Stimulated activated CD4-positive, alpha-beta T cell treated with anti-CD3 and anti-CD28 coated beads, Interleukin-4, amount 100 ng/mL, for 1 hour (primary cell): ENCODE data around the gene URAD.
"Not testable (repeated sequence)": the region's sequence is repeated elsewhere in the genome, so short reads cannot be mapped to it uniquely, and the experiment has no call there.

Source experiments
- DNase-seq: peaks from one replicate; pipeline ENCODE4 v3.0.0-alpha.2; 2020

Gene URAD

DNA sequence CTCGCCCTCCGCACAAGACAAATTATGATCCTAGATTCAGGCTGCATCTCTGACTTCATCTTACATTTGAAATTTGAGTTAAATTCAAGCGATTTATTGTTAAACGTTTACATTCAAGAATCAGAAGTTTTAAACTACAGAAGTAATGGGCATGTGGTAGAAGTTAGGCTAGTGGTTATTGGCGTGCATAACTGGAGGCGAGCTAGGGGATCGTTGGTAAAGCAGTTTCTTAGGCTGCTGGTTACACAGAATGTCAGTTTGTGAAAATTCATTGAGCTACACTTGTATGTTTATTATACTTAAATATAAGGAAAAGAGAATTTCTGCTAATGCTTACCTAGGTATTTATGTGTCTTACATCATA, 18.6 kb downstream of the URAD start:
- DNase-seq = no peak

DNA sequence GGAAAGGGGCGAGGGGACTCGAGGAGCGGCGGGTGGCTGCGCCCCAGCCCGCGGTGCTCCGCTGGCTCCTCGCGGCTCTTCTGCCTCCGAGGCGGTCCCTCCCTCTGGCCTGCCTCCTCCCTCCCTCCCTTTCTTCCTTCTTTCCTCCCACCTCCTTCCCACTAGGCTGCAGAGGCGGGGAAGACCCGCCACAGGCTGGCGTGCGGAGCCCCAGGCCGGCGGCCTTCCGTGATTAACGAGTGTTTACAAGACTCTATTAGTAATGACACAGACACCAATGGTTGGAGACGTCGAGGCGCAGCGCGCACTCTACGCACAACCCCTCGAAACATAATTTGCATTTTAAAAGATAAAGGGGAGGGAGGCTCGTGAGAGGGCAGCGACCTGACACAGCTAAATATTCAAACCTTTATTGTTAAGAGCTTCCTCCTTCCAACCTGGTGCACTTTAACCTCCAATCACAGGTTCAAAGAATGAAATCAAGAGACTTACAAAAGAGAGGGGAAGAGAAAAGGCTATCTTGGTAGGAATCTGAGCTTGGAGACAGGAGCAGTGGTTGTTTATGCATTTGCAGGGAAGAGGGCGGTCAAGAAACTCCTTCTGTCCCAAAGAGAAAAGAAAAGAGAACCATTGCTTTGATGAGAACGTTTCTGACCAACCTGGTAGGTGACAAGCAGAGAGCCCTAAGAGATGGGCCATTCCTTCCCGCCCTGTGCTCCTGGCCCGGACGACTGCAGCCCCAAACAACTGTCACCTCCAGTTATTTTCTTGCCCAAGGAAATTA, 19.2 kb downstream of the URAD start, which contains the start of gene CDX2:
Gene CDX2 (minus strand): TSS at position 234 of the 784 bp plus-strand sequence. CDS start 309 bp downstream, outside the sequence.
- no peak for DNase-seq

DNA sequence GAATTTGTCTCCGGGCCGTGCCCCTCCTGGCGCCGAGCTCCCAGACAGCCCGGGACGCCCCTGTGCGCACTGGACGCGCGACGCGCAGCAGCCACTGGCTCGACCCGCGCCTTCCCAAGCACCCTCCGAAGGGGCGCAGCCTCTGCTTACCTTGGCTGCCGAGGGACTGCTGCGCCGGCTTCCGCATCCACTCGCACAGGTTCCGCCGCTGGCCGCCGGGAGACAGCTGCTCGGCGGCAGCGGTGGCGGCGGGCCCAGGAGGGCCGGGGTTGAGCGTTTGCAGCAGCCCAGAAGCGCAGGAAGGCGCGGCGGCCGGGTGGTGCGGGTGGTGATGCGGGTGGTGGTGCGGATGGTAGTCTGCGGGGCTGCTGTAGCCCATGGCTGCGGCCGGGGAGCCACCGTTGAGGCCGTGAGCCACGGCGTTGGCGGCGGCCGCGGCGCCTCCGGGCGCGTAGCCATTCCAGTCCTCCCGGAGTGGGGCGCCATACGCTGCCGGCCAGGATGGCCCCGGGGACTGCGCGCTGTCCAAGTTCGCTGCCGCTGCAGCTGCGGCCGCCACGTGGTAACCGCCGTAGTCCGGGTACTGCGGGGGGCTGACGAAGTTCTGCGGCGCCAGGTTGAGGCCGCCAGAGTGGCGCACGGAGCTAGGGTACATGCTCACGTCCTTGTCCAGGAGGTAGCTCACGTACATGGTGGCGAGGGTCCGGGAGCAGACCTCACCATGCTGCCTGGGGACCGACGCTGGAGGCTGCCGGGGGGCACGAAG, 20.0 kb downstream of the URAD start:
- no peak for DNase-seq

DNA sequence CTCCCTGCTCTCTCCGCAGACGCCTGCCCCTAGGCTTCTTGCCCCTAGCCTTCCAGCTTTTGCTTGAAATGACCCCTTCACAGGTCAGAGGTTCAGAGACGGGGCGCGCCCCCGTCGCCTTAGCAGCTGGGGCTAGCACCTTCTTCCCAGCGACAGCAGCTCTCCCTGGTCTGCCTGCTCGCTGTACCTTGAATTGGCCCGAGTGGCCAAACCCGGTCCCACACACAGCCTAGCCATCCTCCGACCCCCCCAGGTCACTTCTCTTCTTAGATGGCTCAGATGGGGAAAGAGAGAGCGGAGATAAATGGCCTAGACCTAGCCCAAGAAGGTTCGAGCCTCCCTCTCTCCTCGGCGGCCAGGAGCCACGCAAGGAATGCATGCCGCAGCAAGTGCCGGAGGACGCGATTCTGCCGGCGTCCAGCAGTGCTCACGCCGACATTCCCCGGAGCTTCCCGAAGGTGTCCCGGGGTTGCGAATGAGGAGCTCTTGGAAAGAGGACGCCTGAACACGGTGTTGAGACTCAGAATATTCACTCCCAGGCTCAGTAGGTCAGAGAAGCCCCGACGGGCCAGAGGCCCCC, 20.7 kb downstream of the URAD start:
- DNase-seq = no peak

DNA sequence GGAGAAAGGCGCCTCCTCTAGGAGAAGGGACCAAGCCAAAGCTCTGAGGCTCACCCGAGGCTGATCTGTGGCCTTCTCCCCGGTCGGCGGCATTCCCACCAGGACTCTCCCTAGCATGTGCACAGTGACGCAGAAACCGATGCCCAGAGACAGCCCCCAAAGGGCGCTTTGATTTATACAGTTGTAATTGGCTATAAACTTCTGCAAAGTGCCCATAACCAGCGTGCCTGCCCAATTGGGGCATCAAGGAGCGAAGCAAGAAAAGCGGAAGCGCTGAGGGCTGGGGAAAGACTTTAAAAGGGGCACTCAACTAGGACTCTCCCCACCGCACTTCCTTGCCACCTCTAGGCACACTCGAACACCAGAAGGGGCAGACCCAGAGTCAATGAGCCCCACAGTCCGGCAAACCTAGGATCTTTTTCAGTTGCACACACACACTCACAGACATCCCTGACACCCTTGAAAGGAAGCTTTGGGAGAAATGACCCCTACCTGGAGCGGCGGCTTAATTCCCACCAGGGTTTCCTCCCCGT, 21.2 kb downstream of the URAD start:
- no peak for DNase-seq

DNA sequence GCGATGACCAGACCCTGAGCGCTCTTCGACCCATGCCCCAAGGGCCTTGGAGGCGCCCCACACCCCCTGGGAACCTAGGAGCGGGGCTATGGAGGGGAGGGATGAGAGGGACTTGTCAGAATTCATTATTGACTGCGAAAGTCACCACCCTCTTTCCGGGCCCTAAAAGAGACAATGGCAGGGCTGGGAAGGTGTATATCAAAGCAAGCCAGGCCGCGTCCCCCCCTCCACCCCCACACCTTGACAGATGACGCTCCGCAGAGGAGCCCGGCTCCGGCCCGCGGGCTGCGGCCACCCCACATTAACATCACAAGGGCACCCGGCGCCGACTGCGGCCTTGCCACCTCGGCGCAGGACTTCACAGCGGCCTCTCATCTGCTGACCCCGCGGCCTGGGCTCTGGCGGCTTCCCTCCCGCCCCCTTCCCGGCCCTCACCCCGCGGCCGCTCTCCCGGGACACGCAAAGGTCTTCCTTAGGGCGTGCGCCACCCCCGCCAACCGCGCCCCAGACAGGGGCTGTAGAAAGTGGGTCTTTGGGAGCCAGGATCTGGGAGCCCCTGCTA, 21.8 kb downstream of the URAD start:
- DNase-seq = no peak

DNA sequence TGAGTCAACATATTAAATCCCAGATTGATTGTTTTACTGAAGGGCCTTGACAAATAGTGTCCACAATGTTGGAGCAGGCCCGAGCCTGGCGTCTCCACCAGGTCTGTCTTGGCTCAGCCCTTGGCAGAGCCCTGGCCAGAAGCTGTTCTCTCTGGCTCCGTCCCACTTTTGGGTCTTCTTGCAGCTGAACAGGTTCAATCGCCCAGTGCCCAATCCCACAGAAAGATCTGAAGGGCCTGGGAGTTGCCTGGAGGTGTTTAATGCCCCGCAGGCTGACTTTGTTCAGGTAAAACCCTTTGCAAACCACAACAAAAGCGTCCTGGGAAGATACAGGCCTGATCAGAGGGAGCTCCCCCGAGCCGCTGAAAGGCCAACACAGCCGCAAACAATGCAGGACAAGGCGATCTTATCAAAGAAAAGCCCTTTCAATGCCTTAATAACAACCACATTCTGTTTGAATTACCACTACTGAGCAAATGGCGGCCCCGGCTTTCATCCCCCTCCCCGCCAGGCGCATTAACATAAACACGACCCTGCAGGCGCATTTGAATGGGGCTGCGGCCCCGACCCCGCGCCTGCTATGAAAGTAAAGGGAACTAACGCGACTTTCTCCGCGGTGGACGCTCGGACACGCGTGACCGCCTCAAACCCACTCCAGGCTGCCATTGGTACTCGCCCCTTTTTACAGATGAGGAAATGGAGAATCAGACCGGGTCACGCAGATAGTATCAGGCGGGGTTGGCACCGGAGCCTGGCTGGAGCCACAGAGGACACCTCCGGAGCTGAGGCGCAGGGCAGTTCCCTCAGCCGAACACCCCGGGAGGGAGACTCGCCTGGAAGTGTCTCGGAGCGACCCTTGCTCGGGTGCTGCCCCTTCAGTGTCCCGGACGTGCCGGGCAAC, 22.5 kb downstream of the URAD start:
- no peak for DNase-seq

DNA sequence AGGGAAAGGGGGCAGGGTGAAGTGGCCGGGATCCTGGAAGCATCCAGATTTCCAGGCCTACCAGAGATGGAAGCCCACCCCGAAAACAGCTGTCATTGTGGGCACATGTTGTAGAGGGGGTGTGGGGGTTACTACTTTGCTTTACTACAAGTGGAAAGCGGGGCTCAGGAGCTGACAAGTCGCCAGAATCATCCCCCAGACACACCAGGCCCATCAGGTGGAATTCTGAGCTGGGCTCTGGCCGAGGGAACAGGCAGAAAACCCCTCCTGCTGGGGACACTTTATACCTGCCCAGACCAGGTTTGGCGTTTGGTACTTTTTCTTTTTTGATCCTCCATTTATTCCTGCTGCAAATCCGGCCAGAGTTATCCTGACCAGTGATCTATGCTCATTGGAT, 23.2 kb downstream of the URAD start:
- DNase-seq = no peak

DNA sequence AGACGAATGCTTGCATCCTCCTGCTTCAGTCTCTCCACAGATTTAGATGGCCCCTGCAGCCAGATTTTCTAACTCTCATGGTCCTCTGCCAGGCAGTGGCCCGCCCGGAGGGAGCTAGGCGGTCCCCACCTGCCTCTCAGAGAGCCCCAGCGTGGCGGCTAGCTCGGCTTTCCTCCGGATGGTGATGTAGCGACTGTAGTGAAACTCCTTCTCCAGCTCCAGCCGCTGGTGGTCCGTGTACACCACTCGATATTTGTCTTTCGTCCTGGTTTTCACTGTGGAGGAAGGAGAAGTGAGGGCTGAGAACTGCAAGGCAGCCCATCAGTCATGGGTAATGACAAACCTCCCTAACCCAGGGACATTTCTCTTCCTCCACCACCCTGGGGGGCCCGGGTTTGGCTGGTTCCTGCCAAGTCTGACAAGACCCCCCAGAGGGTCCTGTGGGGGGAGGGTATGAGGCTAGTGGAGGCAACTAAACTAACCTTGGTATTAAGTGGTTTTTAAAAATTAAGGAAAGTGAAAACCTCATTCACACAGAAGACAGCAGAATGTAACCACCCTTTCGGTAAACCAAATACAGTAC, 23.7 kb downstream of the URAD start:
- DNase-seq = no peak

DNA sequence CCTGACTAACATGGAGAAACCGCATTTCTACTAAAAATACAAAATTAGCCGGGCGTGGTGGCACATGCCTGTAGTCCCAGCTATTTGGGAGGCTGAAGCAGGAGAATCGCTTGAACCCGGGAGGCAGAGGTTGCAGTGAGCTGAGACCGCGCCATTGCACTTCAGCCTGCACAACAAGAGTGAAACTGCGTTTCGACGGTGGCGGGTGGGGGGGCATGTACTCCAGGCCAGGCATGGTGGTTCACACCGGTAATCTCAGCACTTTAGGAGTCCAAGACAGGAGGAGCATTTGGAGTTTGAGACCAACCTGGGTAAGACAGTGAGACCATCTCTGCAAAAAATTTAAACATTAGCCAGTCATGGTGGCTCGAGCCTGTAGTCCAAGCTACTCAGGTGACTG, 24.3 kb downstream of the URAD start:
- DNase-seq = not testable (repeated sequence)

DNA sequence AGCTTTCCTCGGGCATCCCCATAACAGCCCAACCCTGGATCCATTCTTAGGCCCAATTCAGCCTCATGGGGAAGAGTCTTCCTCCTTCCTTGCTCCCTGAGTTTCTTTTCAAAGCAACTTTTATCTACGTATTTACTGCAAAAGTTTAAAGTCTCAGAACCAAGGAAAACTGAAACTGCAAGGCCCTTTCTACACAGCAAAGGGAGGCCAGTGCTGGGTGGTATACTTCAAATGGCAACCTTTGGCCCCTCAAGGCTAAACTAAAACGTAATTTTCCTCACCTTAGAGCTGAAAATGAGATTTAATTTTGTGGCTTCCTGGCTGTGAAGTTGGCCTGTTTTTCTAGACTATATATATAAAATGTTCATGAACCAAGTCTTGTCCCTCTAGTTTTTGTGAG, 25.0 kb downstream of the URAD start:
- DNase-seq = no peak

DNA sequence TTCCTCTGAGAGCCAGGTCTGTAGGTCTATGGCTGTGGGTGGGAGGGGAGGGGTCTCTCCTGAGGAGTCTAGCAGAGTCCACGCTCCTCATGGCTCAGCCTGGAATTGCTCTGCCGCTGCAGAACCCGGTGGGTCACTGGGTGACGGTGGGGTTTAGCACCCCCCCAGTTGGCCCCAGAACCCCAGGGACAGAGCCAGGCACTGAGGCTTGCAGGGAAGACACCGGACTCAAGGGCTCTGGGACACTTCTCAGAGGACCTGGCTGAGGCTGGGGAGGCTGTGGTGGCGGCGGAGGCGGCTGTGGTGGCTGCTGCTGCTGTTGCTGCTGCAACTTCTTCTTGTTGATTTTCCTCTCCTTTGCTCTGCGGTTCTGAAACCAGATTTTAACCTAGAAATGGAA, 25.5 kb downstream of the URAD start:
- no peak for DNase-seq

DNA sequence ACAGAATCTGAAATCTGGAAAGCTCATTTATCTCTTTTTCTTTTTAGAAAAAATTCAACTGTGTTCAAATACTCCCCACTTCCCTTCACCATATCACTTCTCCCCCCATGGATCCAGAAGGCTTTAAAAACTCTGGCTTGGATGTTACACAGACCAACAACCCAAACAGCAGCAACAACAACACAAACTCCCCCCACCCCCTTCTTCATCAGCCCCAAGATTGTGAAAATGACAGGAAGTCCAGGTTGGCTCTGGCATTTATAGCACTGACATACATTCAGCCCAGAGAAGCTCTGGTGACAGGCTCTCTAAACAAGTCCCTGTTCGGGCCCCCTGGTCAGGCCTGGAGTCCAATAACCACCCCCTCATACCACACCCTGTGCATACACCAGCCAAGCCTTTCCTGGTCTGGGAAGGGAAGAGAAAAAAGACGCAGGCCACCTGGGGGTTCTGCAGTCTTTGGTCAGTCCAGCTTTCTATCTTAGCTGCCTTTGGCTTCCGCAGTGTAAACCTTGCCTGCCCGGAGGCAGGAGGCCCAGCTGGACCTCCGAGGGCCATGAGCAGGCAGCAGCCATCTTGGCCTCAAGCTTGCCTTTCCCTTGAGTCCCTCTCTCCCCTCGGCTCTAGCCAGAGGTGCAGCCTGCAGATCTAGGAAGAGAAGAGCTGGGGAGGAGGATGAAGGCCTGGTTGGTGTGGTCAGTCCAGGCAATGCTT, 26.2 kb downstream of the URAD start:
- no peak for DNase-seq

DNA sequence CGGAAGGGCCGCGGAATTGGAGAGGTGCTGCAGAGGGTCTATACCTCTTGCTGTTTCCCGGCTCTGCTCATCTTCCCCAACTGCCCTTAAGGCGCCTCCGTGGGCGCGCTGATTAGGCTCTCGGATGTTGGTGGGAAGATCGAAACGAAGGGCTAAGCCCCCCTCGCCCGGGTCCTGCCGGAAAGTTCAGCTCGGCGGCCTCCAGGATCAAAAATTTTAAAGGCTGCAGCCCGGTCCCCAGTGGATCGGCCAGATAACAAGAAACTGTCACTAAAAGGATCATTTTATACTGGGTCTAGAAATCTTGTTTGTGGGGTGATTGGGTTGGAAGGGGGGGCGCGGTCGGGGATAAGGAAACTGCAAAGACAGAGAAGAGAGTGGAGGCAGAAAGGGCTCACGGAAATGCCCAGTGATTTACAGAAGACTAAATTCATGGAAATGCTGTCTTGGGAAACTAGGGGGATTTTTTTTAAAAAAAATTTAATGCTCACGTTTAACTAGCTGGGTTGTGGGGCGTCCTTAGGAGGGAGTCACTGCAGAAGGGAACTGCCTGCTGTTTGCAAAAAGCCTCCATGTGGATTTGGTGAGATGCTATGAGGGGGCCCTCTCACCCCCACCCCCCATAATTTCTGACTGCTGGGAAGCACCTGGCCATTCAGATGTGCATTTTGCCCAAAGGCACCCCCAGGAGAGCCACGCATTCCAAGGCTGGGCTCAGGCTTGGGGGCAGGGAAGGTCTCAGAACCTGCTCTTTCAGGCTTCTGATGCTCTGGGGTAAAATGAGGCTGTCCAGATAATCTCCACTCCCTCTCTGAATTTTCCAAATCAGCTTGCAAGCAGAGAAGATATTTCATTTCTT, 27.0 kb downstream of the URAD start:
- DNase-seq = no peak

DNA sequence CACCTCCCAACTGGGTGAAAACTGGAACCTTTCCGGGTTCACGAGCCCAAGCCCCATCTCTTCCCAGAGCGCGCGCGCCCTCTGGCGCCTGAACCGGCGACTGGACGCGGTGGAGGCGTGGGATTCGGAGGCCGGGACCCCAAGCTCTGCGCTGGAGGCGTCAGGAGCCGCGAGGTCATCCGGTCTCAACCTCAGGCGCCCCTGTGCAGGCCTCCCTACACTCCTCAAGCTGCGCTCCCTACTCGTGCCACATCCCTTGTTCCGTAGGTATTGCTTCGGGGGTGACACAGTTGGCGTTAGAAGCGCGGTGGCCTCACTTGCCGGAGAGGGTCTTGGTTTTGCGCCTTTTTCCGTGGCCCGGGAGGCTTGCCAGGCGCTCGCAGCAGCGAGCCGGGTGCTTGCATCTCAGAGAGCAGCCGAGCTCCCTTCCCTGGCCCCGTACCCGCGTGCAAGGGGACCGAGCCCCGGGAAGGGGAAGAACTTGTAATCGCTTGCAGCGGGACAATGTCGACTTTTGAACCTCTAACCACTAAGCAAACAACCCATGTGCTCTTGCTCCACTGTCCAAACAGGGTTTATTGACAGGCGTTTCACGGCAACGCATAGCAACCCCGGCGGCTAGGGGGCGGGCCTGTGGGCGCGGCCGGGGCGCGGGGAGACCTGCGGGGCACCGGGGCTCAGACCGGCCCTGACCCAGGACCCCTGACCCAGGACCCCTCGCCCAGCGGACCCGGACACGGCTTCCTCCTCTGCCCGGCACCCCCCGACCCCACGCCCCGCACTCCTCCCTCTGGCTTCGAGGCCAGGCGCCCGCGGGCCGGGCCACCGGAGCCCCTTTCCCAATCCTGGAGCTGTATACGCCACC, 27.9 kb downstream of the URAD start:
- DNase-seq = no peak

DNA sequence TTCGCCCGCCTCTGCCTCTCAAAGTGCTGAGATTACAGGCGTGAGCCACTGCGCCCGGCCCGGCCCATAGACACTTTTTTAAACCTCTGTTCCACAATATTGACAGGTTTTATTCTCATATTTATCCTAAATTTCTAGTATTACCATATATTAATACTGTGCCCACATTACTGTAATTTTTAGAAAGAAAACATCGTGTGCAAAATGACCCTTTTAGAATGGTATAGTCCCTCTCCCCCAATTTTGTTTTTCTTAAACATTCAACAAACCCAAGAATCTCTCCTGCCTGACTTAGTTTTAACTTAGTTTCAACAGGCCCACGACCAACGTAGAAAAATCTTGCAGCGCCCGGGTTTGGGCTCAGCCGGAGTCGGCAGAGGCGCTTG, 28.5 kb downstream of the URAD start:
- DNase-seq = no peak

DNA sequence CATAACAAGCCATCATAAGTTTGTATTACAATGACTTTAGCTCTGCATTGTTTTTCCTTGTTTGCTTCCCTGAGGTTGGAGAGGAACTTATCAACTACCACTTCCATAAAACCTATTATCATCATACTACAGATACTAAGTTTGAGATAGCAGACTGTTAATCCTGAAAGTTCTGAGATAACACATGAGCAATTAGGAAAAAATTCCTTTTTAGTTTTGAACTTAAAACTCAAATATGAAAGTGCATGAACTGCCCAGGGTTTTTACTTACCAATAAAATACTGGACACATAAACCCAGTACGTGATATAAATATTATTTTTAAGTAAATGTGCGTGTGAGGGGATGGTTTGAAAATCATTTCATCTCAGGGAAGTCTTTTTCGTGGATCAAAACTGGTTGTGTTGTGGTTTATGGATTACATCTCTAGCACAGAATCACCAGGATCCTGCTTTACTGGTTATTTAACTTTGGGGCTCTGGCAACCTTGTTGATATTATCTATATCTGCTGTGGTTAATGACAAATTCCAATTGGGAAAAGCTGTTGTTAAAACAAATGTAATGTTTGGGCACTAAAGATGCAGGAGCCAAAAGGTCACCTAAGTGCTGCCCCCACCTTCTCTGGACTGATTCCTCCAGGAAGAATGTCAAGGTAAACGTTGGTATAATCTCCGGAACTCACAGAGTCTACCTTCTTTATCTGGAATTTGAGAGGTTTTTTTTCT, 31.8 kb downstream of the URAD start:
- no peak for DNase-seq

DNA sequence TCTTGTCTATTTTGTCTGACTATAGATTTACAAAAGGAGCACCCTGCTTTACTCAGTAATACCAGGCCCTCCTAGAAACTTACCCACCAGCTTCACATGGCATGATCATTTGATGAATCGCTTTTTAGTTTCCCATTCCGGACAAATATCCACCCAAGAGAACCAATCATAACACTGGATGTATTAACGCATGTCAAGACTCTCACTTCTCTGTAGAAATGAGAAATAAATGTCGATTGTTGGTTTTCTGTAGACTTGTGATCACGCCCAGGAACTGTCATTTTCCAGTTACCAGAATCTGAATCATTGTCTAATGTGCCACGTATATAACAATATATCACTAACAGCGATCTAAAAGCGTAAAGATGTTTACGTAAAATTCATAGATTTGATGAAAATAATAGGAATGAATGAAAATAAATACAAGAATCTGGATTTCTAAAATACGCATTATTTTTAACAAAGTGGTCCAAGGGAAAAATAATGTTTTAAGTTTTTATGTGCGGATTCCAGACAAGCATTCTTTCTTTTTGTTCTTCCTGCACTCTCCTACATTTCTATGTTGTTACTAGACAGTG, 33.4 kb downstream of the URAD start:
- no peak for DNase-seq
